ENCODE data around the gene BRWD1.

BRWD1 gene

DNA sequence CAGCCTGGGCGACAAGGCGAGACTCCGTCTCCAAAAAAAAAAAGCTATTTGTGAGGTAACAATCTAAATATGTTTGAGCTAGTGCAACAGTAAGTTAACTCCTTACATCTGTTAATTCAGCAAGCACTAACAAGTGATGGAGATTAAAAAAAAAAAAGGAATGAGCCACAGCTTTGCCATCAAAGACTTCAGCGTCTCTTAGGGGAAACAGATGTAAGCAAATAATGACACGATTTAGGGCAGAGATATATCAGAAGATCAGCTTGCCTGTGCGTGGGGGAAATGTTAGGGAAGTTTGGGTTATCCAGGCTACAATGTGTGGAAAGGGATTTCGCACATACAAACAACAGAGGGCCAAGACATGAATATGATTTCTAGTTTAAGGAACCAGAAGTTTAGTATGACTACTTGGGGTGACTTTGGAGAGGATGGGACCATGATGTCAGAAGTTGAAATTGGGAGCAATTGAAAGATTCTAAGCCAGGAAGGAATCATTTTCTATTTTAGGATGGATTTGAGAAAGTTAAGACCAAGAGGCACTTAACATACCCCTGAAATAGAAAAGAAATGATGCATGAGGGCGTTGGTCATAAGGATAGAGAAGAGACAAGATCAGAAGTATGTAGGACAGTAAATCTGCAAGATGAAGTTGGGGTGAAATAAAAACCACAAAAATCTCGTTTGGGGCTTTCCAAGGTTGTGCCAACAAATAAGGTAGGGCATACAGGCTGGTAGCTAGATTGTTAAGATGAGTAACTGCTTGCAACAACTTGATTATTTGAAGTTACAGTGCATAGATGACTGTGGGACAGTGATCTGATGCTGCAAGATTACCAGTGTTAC, 2.4 kb upstream of the BRWD1 start:
- H3K4me1 Mint-ChIP-seq, result peaks cover 38% of the 10 kb centered on the region
- H3K27me3 Mint-ChIP-seq, result no peaks in the 10 kb centered on the region
- no peaks in the 10 kb centered on the region for H3K9me3 Mint-ChIP-seq
- H3K27ac Mint-ChIP-seq, result peak overlapping the region in 1 of 2 donors; percentile 96
- peak overlapping the region in 1 of 2 donors; percentile 62 for H3K4me3 Mint-ChIP-seq
- ATAC-seq (peak; percentile 66), DNase-seq (peak; percentile 14 to 43)

DNA sequence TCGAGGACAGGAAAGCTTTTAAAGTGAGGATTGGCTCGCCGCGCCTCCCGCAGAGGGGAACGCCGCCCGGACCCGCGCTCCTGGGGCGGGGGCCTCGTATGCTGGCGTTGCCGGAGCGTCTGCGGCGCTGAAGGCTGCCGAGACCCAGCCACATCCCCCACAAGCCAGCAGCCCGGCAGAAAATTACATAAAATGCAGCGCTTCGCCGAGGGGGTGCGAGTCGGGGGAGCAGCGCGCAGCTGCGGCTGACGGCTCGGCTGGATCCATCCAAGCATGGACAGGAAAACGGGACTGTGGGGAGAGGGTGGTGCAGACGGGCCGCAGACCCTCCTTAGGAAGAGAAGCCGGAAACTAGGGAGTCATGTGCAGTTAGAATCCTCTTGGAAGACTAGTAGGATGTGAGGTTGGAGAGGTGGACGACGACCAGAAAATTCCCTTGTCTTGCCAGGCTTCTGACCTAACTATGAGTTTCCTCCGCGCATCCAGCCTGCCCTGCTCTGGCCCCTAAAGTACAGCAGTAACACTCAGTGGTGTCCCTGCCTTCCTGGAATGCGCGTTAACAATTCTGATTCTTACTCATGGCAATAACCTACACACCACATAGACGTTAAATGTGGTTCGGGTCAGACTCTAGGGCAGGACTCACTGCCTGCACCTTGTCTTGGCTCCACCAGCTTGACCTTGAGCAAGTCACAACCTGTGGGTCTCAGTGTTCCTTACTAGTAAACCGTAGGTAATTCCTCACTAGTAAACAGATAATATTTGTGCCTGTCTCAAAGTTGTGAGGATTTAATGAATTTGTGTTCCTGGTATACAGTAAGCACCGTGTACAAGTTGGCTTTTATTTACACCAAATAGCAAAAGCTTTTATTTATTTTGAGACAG, 953 bp upstream of the BRWD1 start:
- no peaks in the 10 kb centered on the region for H3K9me3 Mint-ChIP-seq
- peak overlapping the region; percentile 97 to 99 for H3K27ac Mint-ChIP-seq
- peak overlapping the region; percentile 91 to 94 for H3K4me3 Mint-ChIP-seq
- peaks cover 48% of the 10 kb centered on the region for H3K4me1 Mint-ChIP-seq
- ATAC-seq (peak; percentile 73), DNase-seq (peak; percentile 37 to 74)
- H3K27me3 Mint-ChIP-seq, result no peaks in the 10 kb centered on the region

DNA sequence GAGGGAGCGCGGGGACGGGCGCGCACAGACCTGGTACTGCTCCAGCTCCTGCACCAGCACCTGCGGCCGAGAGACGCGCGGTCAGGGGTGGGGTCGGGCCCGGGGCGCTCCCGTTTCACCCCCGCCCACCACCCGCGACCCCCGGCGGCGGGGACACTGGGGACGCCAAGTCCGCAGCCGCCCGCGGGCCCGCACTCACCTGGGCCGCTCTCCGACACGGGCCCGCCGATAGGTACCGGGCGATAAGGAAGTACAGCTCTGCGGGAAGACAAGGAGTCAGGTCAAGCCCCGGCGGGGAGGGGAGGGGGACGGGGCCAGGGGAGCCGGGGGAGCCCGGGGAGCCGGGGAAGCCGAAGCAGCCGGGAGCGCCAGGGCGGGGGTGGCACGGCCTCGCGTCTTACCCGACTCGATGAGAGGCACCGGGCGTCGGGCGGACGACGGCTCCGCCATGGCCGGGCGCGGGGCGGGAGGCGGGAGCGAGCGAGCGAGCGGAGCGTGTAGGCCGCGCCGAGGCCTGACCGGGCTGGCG, 326 bp downstream of the BRWD1 start:
- Mint-ChIP-seq H3K9me3 (no peaks in the 10 kb centered on the region), H3K4me3 (peak overlapping the region; percentile 91 to 94), H3K27me3 (no peaks in the 10 kb centered on the region), H3K27ac (peak overlapping the region; percentile 99), H3K4me1 (peaks cover 61% of the 10 kb centered on the region)
- peak; percentile 13 for ATAC-seq
- DNase-seq, result peak in 1 of 2 donors; percentile 21

DNA sequence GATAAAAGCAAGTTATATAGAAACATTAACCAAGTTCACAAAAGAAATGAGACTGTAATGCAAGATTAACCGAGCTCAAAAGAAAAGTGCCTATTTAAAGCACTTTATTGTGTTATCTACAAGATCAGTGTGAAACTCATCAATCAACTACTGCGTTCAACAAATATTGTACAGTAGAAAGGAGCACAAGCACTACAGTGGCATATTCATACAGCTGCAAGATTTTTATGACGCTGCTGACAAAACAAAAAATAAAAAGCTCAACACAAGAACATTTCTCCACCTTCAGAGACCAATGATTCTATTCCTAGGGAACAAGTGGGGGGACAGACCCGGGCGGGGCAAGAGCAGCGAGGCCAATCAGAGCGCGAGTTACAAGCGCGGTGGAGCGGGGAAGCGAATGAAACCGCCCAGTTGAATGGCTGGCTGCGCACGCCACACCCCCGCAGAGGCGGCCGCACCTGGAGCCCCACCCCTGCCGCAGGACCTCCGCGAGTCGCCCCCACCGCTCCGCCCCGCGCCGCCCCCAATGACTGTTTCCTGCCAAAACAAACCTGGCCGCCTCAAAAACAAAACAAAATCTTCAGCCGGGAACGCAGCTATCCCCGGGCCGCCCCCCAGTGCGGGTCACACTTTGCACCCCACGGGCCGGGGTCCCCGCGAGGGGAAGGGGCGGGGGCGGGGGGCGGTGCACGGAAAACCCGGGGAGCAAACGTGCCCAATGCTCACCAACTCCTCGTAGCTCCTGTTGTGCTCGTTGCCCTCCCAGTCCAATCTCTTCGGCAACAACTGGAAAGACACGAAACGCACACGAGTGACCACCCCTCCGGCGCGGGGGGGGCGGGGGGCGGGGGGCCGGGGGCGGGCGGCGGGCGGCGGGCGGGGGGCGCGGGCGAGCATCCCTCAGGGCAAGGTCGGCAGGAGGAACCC, 1.1 kb downstream of the BRWD1 start:
- no peaks in the 10 kb centered on the region for H3K9me3 Mint-ChIP-seq
- peak overlapping the region; percentile 94 to 95 for H3K27ac Mint-ChIP-seq
- peak; percentile 93 to 95 for DNase-seq
- peak overlapping the region; percentile 91 to 94 for H3K4me3 Mint-ChIP-seq
- peak; percentile 76 for ATAC-seq
- no peaks in the 10 kb centered on the region for H3K27me3 Mint-ChIP-seq
- peaks cover 66% of the 10 kb centered on the region for H3K4me1 Mint-ChIP-seq

DNA sequence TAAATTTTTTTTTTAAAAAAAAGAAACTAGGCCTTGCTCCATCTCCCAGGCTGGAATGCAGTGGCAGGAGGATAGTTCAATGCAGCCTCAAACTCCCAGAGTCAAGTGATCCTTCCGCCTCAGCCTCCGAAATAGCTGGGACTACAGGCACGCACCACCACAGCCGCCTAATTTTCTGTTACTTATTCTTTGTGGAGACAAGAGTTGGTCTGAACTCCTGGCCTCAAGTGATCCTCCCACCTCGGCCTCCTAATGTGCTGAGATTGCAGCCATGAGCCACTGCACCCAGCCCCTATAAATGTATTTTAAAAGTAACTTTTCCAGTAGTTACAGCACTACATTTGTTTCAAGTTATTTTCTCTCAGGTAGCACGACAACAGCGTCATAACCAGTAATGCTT, 2.3 kb downstream of the BRWD1 start:
- no peaks in the 10 kb centered on the region for H3K27me3 Mint-ChIP-seq
- peak overlapping the region; percentile 33 to 94 for H3K4me3 Mint-ChIP-seq
- H3K4me1 Mint-ChIP-seq, result peaks cover 62% of the 10 kb centered on the region
- H3K27ac Mint-ChIP-seq, result no peak overlapping the region
- DNase-seq (no peak), ATAC-seq (no peak)
- H3K9me3 Mint-ChIP-seq, result no peaks in the 10 kb centered on the region

DNA sequence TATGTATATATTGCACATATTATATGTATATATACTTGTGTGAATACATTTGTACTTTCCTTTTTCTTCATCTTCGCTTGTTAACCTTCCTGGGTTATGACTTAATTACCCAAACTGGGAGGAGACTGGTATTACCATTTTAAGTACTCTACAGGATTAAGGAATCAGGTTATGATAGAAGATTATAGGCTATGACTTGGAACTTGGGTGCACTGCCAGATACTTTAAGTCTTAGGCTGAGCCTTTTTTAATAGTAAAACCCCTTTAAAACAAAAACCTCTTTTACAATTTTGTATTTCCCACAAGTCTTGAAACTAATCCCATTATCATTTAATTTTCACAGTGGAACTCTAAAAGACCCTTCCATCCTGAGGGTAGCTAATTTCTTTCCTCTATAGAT, 6.0 kb downstream of the BRWD1 start:
- Mint-ChIP-seq H3K4me3 (no peak overlapping the region), H3K27ac (no peak overlapping the region), H3K27me3 (no peaks in the 10 kb centered on the region), H3K9me3 (no peaks in the 10 kb centered on the region), H3K4me1 (peaks cover 53% of the 10 kb centered on the region)
- ATAC-seq (no peak), DNase-seq (no peak)

DNA sequence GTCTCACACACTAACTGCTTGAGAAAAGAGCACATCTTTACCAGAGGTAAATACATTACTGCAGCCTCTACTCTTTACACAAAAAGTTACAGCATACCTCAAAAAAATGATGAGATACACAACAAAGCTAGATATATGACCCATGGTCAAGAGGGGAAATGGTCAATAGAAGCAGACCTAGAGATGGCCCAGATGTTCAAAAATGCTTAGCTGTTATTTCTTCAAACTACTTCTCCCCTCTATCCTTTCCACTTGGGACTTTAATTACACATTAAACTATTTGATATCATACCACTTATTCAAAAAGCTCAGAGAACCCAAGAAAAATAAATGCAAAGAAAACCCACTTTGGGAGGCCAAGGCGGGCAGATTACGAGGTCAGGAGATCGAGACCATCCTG, 12.8 kb downstream of the BRWD1 start:
- Mint-ChIP-seq H3K4me1 (peaks cover 25% of the 10 kb centered on the region), H3K9me3 (peaks cover 0 to 7% of the 10 kb centered on the region in 2 donors), H3K4me3 (no peak overlapping the region), H3K27ac (no peak overlapping the region), H3K27me3 (no peaks in the 10 kb centered on the region)
- ATAC-seq (no peak), DNase-seq (no peak)

DNA sequence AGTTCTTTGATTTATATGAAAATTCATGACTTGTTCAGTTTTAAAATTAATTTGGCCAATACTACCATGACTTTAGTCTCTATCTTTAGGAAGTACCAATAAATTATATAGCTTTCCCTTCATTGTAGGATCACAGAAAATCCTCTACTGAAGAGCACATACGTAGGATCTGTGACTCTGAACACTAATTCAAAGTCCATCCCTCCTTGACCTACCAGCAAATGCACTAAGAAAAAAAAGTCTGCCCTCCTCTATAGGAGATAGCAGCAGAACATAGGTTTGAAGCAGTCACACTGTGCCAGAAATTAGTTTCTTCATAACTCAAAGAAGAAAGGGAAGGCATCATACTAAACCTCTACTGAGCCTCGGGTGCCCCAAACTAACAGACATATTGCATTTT, 16.5 kb downstream of the BRWD1 start:
- DNase-seq, result no peak
- ATAC-seq, result no peak
- H3K4me3 Mint-ChIP-seq, result no peak overlapping the region
- peaks cover 15% of the 10 kb centered on the region for H3K4me1 Mint-ChIP-seq
- no peak overlapping the region for H3K27ac Mint-ChIP-seq
- no peaks in the 10 kb centered on the region for H3K27me3 Mint-ChIP-seq
- peaks cover 0 to 7% of the 10 kb centered on the region in 2 donors for H3K9me3 Mint-ChIP-seq

DNA sequence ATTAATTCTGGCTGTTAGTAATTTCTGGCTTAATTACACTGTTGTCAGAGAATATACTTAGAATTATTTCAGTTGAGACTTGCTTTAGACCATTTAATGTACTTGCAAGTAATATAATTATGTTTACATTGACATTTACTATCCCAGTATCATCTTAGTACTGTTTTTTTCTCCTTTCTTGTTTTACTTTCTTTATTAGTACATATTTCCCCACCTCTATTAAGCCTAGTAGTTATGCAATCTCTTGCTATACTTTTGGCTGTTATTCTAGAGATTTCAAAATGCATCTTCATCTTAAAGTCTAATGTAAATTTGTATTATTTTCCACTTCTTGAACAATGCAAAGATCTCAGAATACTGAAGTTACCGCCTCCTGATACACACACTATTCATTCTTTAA, 24.4 kb downstream of the BRWD1 start:
- Mint-ChIP-seq H3K4me3 (no peak overlapping the region), H3K4me1 (no peaks in the 10 kb centered on the region), H3K27ac (peak overlapping the region in 1 of 2 donors; percentile 19), H3K27me3 (no peaks in the 10 kb centered on the region), H3K9me3 (no peaks in the 10 kb centered on the region)
- DNase-seq, result no peak
- no peak for ATAC-seq

DNA sequence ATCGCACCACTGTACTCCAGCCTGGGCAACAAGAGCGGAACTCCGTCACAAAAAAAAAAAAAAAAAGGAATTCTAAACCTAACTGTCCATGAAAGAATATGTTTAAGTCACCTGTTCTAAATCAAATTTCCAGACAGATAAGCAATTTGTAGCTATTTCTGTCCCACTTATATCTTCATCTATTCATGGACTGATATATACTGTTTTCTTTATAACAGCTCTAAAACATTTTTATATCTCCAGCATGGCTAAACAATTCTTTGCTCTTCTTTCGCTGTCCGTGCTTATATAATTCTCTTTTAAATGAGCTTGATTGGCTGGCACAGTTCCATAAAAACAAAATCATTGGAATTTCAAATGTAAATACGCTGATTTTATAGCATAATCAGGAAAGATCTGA, 30.5 kb downstream of the BRWD1 start:
- H3K27me3 Mint-ChIP-seq, result no peaks in the 10 kb centered on the region
- H3K9me3 Mint-ChIP-seq, result no peaks in the 10 kb centered on the region
- peaks cover 5% of the 10 kb centered on the region for H3K4me1 Mint-ChIP-seq
- ATAC-seq, result no peak
- no peak for DNase-seq
- H3K4me3 Mint-ChIP-seq, result no peak overlapping the region
- no peak overlapping the region for H3K27ac Mint-ChIP-seq

DNA sequence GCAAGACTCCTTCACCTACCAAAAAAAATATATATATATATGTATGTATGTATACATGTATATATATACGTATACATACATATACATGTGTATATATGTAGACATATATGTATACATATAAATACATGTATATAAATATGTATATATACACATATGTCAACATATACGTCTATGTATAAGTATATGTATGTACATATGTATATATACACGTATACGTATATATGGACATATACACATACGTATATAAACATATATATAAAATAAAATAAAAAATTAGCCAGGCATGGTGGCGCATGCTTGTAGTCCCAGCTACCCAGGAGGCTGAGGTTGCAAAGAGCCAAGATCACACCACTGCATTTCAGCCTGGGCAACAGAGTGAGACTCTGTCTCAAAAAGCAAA, 31.6 kb downstream of the BRWD1 start:
- DNase-seq (no peak), ATAC-seq (no peak)
- Mint-ChIP-seq H3K27ac (no peak overlapping the region), H3K27me3 (no peaks in the 10 kb centered on the region), H3K4me3 (no peak overlapping the region), H3K9me3 (no peaks in the 10 kb centered on the region), H3K4me1 (peaks cover 5% of the 10 kb centered on the region)

DNA sequence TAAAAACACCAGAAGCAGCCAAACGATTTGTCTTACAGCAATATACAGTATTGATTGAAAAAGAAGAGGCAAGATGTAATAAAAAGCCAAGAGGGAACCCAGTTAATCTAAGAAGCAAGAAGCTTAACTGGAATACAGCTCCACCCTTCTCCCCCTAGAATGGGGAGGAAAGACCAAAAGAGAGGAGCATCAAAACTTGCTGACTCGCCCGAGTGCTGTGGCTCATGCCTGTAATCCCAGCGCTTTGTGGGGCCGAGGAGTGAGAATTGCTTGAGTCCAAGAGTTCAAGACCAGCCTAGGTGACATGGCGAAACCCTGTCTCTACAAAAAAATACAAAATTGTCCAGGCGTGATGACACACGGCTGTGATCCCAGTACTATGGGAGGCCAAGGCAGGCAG, 32.2 kb downstream of the BRWD1 start:
- Mint-ChIP-seq H3K27ac (no peak overlapping the region), H3K27me3 (no peaks in the 10 kb centered on the region), H3K4me3 (no peak overlapping the region), H3K4me1 (peaks cover 5% of the 10 kb centered on the region), H3K9me3 (no peaks in the 10 kb centered on the region)
- DNase-seq, result no peak
- ATAC-seq, result no peak

DNA sequence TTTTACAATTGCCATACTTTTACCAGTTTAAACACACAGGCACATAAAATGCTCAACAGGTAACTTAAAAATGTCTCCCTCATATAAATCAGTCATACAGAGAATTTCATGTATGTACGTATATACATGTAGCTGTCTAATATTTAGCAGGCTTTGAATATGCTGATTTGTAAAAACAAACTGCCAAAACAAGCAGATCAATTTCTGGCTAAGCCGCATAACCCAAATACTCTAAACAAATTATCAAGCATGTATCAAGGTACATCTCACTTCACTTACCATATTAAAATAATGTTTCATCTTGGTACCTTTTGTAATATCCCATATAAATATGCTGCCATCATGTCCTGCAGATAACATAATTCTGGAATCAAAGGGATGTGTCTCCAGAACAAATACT, 43.8 kb downstream of the BRWD1 start:
- ATAC-seq, result no peak
- no peak for DNase-seq
- H3K4me3 Mint-ChIP-seq, result no peak overlapping the region

DNA sequence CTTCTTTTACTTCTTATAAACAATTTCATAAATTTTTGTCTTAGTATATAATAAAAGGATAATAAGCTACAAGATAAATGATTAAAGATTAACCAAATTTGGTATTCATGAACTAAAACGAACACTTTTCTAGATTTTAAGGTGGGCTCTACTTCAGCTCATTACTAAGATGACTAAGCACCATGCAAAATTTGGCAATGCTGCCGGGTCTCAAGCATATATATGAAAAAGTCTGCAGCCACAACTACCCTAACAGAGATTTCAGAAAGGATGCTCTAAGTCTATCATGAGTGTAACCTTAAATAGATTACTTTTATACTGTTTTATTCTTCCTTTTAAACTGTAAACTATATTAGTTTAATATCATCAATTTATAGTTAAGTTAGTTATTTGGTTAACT, 47.8 kb downstream of the BRWD1 start:
- no peak overlapping the region for H3K4me3 Mint-ChIP-seq
- no peak for ATAC-seq
- DNase-seq, result no peak
- no peaks in the 10 kb centered on the region for H3K27me3 Mint-ChIP-seq
- no peaks in the 10 kb centered on the region for H3K9me3 Mint-ChIP-seq
- H3K4me1 Mint-ChIP-seq, result peaks cover 10% of the 10 kb centered on the region
- H3K27ac Mint-ChIP-seq, result no peak overlapping the region

More for the DNA sequence above, 43.8 kb downstream of the BRWD1 start:
- peaks cover 4% of the 10 kb centered on the region for H3K4me1 Mint-ChIP-seq
- H3K9me3 Mint-ChIP-seq, result no peaks in the 10 kb centered on the region
- no peak overlapping the region for H3K27ac Mint-ChIP-seq
- no peaks in the 10 kb centered on the region for H3K27me3 Mint-ChIP-seq

DNA sequence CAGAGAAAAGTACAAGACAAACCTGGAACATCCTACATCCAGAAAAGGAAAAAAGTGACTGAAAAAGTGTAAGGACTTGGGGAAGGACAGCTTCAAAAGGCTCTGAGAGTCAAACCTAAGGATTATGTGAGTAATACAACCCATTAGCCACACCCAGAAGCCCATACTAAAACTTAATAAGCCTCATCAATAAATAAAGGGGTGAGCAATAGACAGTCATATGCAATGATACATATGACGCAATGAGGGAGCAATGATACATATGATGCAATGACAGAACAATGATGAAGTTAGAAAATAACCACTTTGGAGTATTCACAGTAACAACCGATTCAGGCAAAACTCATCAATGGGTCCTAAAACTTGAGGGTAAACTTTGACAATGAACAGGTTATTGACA, 50.1 kb downstream of the BRWD1 start:
- Mint-ChIP-seq H3K4me1 (peaks cover 10% of the 10 kb centered on the region), H3K27me3 (no peaks in the 10 kb centered on the region), H3K27ac (peak overlapping the region; percentile 84 to 94), H3K4me3 (no peak overlapping the region), H3K9me3 (no peaks in the 10 kb centered on the region)
- DNase-seq, result no peak
- ATAC-seq, result peak; percentile 74

Data from stimulated activated naive CD8-positive, alpha-beta T cell treated with anti-CD3 and anti-CD28 coated beads, Interleukin-15, amount 100 ng/mL, for 72 hours (primary cell).